ENCODE measurements around the gene SMIM13.

DNA sequence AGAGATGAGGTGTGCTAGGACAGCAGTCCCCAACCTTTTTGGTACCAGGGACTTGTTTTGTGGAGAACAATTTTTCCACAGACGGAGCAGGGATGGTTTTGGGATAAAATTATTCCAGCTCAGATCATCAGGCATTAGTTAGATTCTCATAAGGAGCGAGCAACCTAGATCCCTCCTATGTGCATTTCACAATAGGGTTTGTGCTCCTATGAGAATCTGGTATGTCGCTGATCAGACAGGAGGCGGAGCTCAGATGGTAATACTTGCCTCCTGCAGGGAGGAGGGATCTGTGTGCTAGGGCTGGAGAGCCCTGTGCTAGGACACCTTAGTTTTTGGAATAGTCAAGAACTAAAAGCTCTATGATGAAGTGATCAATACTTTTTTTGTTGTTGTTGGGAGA, 2.5 kb downstream of the SMIM13 start:
- TF ChIP-seq JUNB (IDR thresholded peaks at IDR 0.05) (no peak), HOXA7 (CRISPR knock-in tag; IDR thresholded peaks at IDR 0.05) (no peak), MAZ (IDR thresholded peaks at IDR 0.05; ENCODE audit: borderline replicate concordance, low read depth, low read length) (no peak), POLR2A (IDR thresholded peaks at IDR 0.05; ENCODE audit: low read length) (no peak)

Data from A549 (cell line).